GM12864 (cell line): Measurements from ENCODE around the gene GPBAR1.

ENCODE experiments used
- DNase-seq: peaks from one replicate; pipeline ENCODE4 v3.0.0-alpha.2; 2011; ENCODE audit warnings: low read depth
- H3K4me3 ChIP-seq: 2 replicates; pipeline ENCODE4 v1.5.1; 2011; ENCODE audit warnings: mild to moderate bottlenecking, low read depth, low read length, control low read depth
- TF ChIP-seq, protein P1 (sequence below): IDR thresholded peaks from 2 replicates; pipeline ENCODE4 v1.5.1; 2011; ENCODE audit warnings: low read depth, mild to moderate bottlenecking, moderate library complexity, low read length, control low read depth, inconsistent platforms; ENCODE audit errors: missing control alignments

The GPBAR1 gene

DNA sequence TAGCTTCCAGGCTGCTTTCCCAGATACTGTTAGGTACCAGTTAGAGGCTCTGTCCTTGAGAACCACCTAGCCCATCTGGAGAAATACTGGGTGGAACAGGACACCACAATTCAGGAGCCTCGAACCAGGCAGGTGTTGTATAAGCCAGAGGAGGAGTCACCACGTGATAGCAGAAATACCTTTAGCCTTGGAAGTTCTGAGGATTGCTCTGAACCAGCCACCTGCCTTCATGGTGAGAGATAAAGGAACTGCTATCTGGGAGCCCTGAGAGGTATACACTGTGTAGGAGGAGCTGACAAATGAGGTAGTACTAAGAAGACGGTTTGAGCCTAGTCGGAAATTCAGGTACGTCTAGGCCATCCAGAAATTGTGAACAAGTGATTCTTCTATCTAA, 7.6 kb upstream of the GPBAR1 start:
- DNase-seq: no peak
- TF ChIP-seq, protein P1, sequence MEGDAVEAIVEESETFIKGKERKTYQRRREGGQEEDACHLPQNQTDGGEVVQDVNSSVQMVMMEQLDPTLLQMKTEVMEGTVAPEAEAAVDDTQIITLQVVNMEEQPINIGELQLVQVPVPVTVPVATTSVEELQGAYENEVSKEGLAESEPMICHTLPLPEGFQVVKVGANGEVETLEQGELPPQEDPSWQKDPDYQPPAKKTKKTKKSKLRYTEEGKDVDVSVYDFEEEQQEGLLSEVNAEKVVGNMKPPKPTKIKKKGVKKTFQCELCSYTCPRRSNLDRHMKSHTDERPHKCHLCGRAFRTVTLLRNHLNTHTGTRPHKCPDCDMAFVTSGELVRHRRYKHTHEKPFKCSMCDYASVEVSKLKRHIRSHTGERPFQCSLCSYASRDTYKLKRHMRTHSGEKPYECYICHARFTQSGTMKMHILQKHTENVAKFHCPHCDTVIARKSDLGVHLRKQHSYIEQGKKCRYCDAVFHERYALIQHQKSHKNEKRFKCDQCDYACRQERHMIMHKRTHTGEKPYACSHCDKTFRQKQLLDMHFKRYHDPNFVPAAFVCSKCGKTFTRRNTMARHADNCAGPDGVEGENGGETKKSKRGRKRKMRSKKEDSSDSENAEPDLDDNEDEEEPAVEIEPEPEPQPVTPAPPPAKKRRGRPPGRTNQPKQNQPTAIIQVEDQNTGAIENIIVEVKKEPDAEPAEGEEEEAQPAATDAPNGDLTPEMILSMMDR: no peak
- H3K4me3 ChIP-seq: no peak overlapping the region

GRCh38 chr2:218255446-218255845, 5.4 kb upstream of the GPBAR1 start:
- DNase-seq: no peak
- TF ChIP-seq, protein P1: no peak
- no peak overlapping the region for H3K4me3 ChIP-seq

DNA sequence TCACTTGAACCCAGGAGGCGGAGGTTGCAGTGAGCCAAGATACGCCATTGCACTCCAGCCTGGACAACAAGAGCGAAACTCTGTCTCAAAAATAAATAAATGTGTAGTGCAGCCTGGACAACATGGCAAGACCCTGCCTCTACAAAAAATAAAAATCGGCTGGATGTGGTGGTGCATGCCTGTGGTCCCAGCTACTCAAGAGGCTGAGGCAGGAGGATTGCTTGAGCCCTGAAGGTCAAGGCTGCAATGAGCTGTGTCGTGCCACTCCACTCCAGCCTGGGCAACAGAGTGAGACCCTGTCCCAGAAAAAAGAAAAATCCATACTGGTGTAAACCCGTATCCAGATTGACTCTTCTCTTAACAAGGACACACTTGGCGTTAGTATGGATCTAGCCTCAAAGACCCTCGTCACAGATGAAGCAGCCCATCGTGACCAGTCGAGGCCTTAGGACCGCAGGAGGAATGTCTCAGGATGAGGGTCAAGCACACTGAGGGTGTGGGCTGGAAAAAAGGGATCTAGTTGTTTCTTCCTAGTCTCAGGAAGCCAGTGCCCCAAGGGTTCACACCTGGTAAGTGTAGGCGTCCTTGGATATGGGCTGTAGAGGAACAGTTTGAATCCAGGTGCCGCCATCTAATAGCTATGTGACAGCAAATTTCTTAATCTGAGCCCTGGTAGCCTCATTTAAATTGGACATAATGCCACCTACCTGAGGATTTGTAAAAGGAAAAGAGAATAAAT, 4.0 kb upstream of the GPBAR1 start:
- TF ChIP-seq, protein P1: no peak
- DNase-seq: no peak
- no peak overlapping the region for H3K4me3 ChIP-seq

DNA sequence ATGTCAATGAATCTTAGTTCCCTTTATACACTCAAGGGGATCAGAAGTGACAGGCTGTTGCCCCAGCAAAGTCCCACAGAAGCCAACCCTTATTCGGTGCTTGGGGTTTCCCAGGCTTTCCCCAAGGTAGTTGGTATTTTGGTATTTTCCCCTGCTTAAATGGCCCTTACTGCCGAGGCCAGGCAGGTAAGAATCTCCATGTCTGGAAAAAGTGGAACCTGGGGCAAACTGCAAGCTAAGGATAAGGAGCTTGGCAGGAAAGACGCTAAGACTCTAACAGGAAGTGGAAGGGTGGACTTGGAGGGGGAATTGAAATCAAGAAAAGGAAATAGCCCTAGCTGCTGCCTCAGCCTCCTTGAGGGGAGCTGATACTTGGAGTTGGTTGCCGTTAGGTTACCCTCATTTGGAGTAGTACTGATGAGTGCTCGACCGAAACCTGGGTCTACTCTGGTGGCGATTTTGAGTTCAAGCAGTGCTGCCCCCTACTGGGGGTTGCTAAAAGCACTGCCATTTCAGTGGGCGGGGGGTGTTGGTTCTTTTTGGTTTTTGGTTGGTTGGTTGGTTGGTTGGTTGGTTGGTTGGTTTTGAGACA, 3.3 kb upstream of the GPBAR1 start:
- no peak overlapping the region for H3K4me3 ChIP-seq
- TF ChIP-seq, protein P1: peak; percentile 80
- DNase-seq: peak; percentile 74

GRCh38 chr2:218259099-218259961, 1.5 kb upstream of the GPBAR1 start:
- TF ChIP-seq, protein P1: no peak
- DNase-seq: no peak
- no peak overlapping the region for H3K4me3 ChIP-seq

- no peak for DNase-seq
- no peak overlapping the region for H3K4me3 ChIP-seq
- TF ChIP-seq, protein P1: no peak
Observed at GRCh38 chr2:218260166-218260565, 649 bp upstream of the GPBAR1 start.
